ENCODE results near the gene CPNE5. TPM values are rescaled to one million over a fixed set of nuclear protein-coding genes. Genes with fewer than 3 reads are reported as not detected.

Gene CPNE5
- total and polyA plus RNA-seq, 8 donors = 0.19 to 1.5 (median 0.58) TPM

DNA sequence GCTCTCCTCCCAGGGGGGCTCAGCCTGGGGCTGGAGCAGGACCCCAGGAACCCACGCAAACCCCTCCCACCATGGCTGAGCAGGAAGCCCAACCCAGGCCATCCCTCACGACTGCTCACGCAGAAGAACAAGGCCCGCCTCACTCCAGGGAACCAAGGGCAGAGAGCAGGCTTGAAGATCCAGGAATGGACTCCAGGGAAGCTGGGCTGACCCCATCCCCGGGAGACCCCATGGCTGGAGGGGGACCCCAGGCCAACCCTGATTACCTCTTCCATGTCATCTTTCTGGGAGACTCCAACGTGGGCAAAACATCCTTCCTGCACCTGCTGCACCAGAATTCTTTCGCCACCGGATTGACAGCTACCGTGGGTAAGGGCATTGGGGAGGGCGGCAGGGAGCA lies 116.9 kb downstream of the CPNE5 start:
- 90 to 91% methylated on average over 10 of the region's 10 CpGs for WGBS, 2 donors
- Histone ChIP-seq H3K4me3 (no peak overlapping the region), H3K27me3 (no peaks in the 10 kb centered on the region), H3K36me3 (no peaks in the 10 kb centered on the region), H3K9me3 (no peaks in the 10 kb centered on the region), H3K27ac (no peak overlapping the region), H3K4me1 (no peaks in the 10 kb centered on the region)
- no peak for DNase-seq
- no peak for ATAC-seq
- FAIRE-seq = no peak
- intact Hi-C loops (cut with DNase I) = loop anchor here in 2 of 3 donors (5.0 to 10.0 kb wide), 2 partner anchors 98 to 105 kb away; no protein-coding TSS in a partner anchor
- TF ChIP-seq, protein P1, sequence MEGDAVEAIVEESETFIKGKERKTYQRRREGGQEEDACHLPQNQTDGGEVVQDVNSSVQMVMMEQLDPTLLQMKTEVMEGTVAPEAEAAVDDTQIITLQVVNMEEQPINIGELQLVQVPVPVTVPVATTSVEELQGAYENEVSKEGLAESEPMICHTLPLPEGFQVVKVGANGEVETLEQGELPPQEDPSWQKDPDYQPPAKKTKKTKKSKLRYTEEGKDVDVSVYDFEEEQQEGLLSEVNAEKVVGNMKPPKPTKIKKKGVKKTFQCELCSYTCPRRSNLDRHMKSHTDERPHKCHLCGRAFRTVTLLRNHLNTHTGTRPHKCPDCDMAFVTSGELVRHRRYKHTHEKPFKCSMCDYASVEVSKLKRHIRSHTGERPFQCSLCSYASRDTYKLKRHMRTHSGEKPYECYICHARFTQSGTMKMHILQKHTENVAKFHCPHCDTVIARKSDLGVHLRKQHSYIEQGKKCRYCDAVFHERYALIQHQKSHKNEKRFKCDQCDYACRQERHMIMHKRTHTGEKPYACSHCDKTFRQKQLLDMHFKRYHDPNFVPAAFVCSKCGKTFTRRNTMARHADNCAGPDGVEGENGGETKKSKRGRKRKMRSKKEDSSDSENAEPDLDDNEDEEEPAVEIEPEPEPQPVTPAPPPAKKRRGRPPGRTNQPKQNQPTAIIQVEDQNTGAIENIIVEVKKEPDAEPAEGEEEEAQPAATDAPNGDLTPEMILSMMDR (IDR thresholded peaks at IDR 0.05) = no peak

DNA sequence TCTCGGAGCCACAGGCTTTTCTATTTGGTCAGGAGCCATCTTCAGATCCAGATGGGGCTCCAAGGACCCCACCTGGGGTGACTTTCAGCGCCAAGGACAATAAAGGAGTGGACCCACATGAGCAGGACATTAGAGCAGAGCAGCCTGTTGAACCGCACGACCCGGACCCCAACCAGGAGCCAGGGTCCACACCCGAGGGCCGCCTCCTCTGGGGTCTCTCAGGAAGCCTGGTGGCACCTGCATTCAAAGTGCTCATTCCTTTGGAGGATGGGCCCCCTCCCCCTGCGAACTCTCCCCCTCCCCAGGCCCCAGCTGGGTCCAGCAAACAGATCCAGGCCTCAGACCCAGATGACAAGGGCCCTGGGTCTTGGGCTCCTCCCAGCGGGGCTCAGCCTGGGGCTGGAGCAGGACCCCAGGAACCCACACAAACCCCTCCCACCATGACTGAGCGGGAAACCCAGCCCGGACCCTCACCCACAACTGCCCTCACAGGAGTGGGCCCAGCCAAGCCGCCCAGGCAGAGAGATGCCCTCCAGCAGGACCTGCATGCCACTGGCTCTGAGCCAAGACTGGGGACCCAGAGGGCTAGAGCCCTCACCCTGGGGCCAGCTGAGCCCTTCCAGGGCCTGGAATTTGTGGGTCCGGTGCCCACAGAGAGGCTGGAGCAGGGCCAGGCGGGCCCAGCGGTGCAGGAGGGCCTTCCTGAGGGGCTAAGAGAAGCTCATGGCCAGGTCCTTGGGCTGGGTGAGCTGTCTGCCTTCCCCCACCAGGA lies 117.7 kb downstream of the CPNE5 start:
- no peak overlapping the region for H3K27ac ChIP-seq
- no peaks in the 10 kb centered on the region for H3K4me1 ChIP-seq
- FAIRE-seq (no peak), DNase-seq (peak in 1 of 6 donors; percentile 52), ATAC-seq (no peak)
- TF ChIP-seq, protein P1 (IDR thresholded peaks at IDR 0.05) = no peak
- intact Hi-C loops (cut with DNase I) = loop anchor here in 2 of 3 donors (5.0 to 10.0 kb wide), 2 partner anchors 97 to 104 kb away; no protein-coding TSS in a partner anchor
- H3K27me3 ChIP-seq = no peaks in the 10 kb centered on the region
- no peaks in the 10 kb centered on the region for H3K9me3 ChIP-seq
- H3K4me3 ChIP-seq = no peak overlapping the region
- WGBS, 2 donors = 81 to 89% methylated on average over 14 to 15 of the region's 15 CpGs
- no peaks in the 10 kb centered on the region for H3K36me3 ChIP-seq

DNA sequence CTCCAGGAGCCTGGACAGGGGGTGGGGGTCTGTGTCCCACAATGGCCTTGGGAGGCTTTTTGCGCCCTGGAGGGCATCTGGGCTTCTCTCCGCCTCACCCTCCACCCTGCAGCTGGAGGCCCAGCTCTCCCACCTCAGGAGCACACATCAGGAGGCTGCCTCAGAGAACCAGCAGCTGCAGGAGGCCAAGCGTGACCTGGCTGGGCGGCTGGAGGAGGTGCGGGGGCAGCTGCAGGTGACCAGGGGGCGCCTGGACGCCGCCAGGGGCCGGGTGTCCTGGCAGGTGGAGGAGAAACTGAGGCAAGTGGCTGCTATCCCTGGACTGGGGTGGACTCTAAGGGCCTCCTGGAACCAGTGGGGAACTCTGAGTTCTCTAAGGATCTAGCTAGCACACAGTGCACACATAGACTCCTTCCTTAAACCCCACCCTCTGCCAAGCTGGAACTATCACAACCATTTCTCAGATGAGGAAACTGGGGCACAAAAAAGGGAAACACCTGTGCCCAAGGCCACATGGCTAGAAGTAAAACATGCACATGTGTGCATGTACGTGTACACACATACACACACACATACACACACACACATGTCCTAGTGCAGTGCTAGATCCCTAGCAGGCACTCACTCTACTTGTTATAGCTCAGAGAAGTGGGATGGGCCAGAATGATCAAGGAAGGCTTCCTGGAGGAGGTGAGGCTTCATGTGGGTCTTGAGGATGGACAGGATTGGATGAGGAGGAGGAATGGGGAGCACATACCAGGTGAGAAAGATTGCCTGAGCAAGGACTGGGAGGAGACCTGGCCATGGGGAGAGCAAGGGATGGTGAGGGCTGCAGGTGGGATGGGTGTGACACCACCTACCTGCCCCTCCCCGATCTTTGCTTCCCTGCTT lies 118.7 kb downstream of the CPNE5 start:
- no peak for FAIRE-seq

DNA sequence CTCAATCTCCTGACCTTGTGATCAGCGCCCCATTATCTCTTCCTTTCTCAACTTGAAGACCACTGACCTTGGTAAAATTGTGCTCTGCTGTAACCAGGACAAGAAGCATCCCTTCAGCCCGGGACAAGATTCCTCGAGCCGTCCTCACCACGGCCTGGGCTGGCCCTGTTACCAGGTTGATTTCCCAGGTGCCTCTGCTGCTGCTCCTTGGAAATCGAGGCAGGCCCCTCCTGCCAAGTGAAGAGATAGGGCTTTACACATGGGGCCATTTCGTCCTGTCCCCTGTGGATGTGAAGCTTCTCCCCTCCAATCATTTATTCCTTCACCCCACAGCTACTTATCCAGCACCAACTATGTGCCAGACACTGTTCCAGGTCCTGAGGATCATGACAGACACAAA lies 120.1 kb downstream of the CPNE5 start:
- WGBS, 2 donors = 80 to 86% methylated on average over 7 of the region's 7 CpGs
- ATAC-seq = no peak
- intact Hi-C loops (cut with DNase I) = no loop called here
- H3K9me3 ChIP-seq = no peaks in the 10 kb centered on the region
- no peaks in the 10 kb centered on the region for H3K36me3 ChIP-seq
- no peak for FAIRE-seq
- H3K4me3 ChIP-seq = no peak overlapping the region
- no peak overlapping the region for H3K27ac ChIP-seq
- no peaks in the 10 kb centered on the region for H3K4me1 ChIP-seq
- DNase-seq = no peak
- TF ChIP-seq, protein P1 (IDR thresholded peaks at IDR 0.05) = no peak
- no peaks in the 10 kb centered on the region for H3K27me3 ChIP-seq

More for the DNA sequence above, 118.7 kb downstream of the CPNE5 start:
- Histone ChIP-seq H3K27ac (no peak overlapping the region), H3K27me3 (no peaks in the 10 kb centered on the region), H3K4me3 (no peak overlapping the region), H3K9me3 (no peaks in the 10 kb centered on the region), H3K36me3 (no peaks in the 10 kb centered on the region), H3K4me1 (no peaks in the 10 kb centered on the region)
- intact Hi-C loops (cut with DNase I) = loop anchor here in 2 of 3 donors (5.0 to 10.0 kb wide), 2 partner anchors 96 to 103 kb away; no protein-coding TSS in a partner anchor
- DNase-seq = no peak
- 91 to 94% methylated on average over 11 of the region's 11 CpGs for WGBS, 2 donors
- TF ChIP-seq, protein P1 (IDR thresholded peaks at IDR 0.05) = no peak
- no peak for ATAC-seq

All from pancreas (tissue), 10 donors.